GM06990 (cell line): ENCODE results near the gene CORO2B.

Experiments used
- DNase-seq: peaks from one replicate; pipeline ENCODE4 v3.0.0-alpha.2; 2011; ENCODE audit not compliant: insufficient read length; ENCODE audit errors: extremely low read depth
- H3K27me3 ChIP-seq: replicated peaks from 2 replicates; pipeline ENCODE4 v1.6.0; 2011; ENCODE audit warnings: low read length; ENCODE audit not compliant: control insufficient read depth, insufficient read depth
- H3K36me3 ChIP-seq: 2 replicates; pipeline ENCODE4 v1.5.1; 2011; ENCODE audit warnings: low read length; ENCODE audit not compliant: control insufficient read depth, insufficient read depth
- H3K4me3 ChIP-seq: replicated peaks from 2 replicates; pipeline ENCODE4 v1.5.1; 2011; ENCODE audit warnings: low read depth, mild to moderate bottlenecking, control low read depth, low read length
- TF ChIP-seq, protein P1 (sequence below): IDR thresholded peaks from 2 replicates; pipeline ENCODE4 v1.5.1; 2011; ENCODE audit warnings: low read length, control low read depth, mild to moderate bottlenecking, inconsistent platforms; ENCODE audit not compliant: insufficient read depth, poor library complexity, severe bottlenecking

CORO2B gene

GRCh38 chr15:68578175-68578979 is 416 bp upstream of the CORO2B start:
- Histone ChIP-seq H3K36me3 (no peaks in the 10 kb centered on the region), H3K4me3 (no peak overlapping the region), H3K27me3 (peaks cover 12% of the 10 kb centered on the region)
- DNase-seq: no peak
- TF ChIP-seq, protein P1, sequence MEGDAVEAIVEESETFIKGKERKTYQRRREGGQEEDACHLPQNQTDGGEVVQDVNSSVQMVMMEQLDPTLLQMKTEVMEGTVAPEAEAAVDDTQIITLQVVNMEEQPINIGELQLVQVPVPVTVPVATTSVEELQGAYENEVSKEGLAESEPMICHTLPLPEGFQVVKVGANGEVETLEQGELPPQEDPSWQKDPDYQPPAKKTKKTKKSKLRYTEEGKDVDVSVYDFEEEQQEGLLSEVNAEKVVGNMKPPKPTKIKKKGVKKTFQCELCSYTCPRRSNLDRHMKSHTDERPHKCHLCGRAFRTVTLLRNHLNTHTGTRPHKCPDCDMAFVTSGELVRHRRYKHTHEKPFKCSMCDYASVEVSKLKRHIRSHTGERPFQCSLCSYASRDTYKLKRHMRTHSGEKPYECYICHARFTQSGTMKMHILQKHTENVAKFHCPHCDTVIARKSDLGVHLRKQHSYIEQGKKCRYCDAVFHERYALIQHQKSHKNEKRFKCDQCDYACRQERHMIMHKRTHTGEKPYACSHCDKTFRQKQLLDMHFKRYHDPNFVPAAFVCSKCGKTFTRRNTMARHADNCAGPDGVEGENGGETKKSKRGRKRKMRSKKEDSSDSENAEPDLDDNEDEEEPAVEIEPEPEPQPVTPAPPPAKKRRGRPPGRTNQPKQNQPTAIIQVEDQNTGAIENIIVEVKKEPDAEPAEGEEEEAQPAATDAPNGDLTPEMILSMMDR: no peak

DNA sequence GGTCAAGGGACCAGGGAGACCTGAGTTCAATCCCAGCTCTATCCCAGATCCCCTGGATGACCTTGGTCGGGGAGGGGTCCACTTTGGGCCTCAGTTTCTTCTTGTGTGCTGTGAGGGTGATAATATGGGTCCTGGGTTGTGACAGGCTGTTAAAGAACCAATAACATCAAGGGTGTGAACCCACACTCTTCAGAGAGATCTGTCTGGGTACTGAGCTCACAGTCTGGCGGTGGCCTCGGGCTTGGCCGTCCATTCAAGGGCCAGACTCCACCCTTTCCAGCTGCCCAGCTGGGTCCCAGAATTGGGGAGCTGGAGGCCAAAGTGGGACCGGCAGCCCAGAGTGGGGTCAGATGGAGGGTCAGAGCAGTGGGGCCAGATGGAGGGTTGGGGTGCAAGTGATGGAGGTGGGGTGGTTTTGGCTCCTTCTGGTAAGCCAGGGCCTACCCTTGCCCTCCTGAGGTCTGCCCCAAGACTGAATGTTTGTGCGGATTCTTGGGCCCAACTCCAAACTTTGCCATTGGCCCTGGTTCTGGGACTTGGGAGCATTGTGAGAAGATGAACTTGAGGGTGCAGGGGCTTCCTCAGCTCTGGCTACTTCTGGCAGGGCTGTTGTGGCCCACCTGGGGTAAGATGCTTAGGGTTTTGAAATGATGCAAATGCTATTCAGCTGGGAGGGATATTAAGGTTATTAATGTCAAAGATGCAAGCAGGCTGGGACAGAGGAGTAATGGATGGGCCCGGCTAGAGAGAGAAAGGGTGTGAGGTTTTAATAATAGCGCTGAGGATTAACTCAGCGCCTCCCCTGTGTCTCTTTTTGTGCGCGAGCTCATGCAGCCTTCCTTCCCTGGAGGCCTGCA is 1.5 kb downstream of the CORO2B start:
- TF ChIP-seq, protein P1: no peak
- peaks cover 10% of the 10 kb centered on the region for H3K27me3 ChIP-seq
- no peak overlapping the region for H3K4me3 ChIP-seq
- no peaks in the 10 kb centered on the region for H3K36me3 ChIP-seq
- no peak for DNase-seq

DNA sequence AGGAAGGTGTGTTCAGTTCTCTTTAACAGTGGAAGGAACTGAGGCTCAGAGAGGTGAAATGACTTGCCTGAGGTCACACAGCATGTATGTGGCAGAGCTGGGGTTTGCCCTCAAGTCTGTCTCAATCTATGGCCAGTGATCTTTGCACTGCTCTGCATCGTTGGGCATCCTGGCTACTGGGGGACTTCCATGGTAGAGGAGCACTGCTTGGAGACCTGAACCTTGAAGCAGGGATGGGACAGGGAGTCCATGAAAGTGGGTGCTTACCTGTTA is 2.0 kb downstream of the CORO2B start:
- no peak for DNase-seq
- TF ChIP-seq, protein P1: no peak
- Histone ChIP-seq H3K4me3 (no peak overlapping the region), H3K36me3 (no peaks in the 10 kb centered on the region), H3K27me3 (peaks cover 10% of the 10 kb centered on the region)

GRCh38 chr15:68581725-68582124 is 2.9 kb downstream of the CORO2B start:
- Histone ChIP-seq H3K27me3 (peaks cover 8% of the 10 kb centered on the region), H3K4me3 (no peak overlapping the region)
- TF ChIP-seq, protein P1: no peak

DNA sequence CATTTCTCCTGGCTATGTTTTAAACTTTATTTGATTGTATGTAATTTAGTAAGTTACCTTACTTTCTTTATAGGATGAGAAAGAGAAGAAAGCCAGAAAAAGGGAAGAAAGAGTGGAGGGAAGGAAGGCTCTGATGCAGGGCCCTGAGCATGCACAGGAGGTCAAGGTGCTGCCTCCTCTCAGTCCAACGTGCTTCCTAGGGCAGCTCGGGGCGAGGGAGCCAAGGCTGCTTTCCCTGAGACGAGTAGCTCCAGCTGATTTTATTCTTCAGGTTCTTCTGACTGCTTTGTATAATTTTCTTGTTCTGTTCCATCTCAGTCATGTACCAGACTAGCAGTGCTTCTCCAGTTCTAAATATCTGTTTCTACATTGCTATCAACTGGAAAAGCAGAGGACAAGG is 3.4 kb downstream of the CORO2B start:
- H3K4me3 ChIP-seq: no peak overlapping the region
- TF ChIP-seq, protein P1: no peak
- H3K27me3 ChIP-seq: peaks cover 4% of the 10 kb centered on the region
- DNase-seq: no peak
- no peaks in the 10 kb centered on the region for H3K36me3 ChIP-seq

More at GRCh38 chr15:68581725-68582124, 2.9 kb downstream of the CORO2B start:
- no peak for DNase-seq
- H3K36me3 ChIP-seq: no peaks in the 10 kb centered on the region
